ENCODE measurements around the gene GCC2.

Gene GCC2

DNA sequence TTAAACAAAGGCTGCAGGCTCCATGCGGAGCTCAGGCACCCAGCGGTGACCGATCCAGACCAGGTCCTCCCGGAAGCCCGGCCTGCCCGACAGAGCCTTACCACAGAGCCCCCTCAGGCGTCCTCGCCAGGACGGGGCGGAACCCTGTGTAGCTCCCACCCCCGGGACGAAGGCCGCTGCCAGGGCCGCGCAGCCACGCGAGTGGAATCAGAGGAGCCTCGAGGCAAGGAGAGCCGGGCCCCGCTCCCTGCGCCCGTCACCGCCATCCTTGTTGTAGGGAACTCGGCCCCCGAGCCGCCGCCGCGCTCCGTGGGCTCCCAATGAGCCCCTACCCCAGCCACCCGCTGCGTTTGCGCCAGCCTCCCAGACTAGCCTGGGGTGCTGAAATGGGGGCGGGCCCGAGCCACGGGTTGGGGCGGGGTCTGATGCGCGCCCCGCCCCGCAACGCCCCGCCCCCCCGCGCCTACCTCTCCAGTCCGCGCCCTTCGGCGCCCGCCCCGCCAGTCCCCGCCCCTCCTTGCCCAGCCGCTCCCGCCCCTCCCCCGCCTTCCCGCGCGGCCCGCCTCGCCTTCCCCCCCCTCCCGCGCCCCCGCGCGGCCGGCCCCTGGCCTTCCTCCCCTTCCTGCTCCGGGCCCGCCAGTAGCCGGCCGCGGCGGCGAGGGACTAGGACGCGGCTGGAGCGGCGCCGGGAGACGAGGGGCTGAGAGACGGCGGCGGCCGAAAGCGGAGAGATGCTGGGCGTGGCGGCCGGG lies 85.0 kb downstream of the GCC2 start, which contains the start of gene LIMS1:
TSS of gene LIMS1 (plus strand) at position 639 of the 752 bp plus-strand sequence. CDS start at position 732, 93 bp downstream.
- peak within 1 kb of the TSS; percentile 90 for H3K27ac ChIP-seq (ENCODE audit: low read depth, low read length)
- no peaks in the 10 kb centered on the region for H3K27me3 ChIP-seq (ENCODE audit: control insufficient read depth in 1 of 2, insufficient read depth in 2 of 2, low read length in 2 of 2)
- no peaks in the 10 kb centered on the region for H3K9me3 ChIP-seq (ENCODE audit: low read length)
- H3K9ac ChIP-seq (ENCODE audit: low read length), result peak within 1 kb of the TSS; percentile 67
- peaks cover 23% of the 10 kb centered on the region for H3K4me1 ChIP-seq (ENCODE audit: insufficient read depth, low read length)
- no peaks in the 10 kb centered on the region for H3K36me3 ChIP-seq (ENCODE audit: insufficient read depth, low read length)
- peak within 1 kb of the TSS; percentile 89 to 92 for H3K4me3 ChIP-seq (ENCODE audit: low read depth in 1 of 2, low read length in 2 of 2)

DNA sequence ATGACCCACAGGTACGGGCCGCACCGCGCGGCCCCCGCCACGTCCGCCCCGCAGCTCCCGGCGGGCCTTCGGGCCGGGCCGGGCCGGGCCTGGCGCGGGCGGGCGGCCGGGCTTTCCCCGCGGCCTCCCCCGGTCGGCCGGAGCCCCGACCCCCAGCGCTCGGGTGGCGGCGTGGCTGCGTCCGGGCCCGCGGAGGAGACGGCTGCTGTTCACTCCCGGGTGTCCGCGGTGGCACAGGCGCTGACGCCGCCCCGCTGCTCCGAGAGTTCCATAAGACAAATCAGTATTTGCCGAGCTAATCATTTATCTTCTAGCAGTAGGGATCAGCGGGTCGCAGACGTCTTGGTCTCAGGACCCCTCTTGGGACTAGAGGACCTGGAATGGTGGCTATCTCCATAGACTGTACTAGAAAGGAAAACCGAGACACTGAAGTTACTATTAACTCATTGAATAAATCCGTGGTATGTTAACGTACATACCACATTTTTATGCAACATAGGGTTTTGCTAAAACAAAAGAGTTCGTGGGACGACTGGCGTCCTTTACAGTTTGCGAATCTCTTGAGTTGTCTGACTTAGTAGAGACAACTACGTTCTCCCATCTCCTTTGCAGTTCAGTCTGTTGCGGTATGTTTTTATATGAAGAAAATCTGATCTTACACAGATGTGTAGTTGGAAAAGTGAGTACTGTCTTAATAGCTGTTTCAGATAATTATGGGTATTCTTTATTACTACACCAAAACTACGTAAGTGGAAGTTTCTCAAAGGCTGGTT lies 85.8 kb downstream of the GCC2 start:
- H3K4me3 ChIP-seq (ENCODE audit: low read depth in 1 of 2, low read length in 2 of 2), result peak overlapping the region; percentile 70 to 89
- no peaks in the 10 kb centered on the region for H3K9me3 ChIP-seq (ENCODE audit: low read length)
- peaks cover 27% of the 10 kb centered on the region for H3K4me1 ChIP-seq (ENCODE audit: insufficient read depth, low read length)
- H3K9ac ChIP-seq (ENCODE audit: low read length), result peak overlapping the region; percentile 67
- H3K27me3 ChIP-seq (ENCODE audit: control insufficient read depth in 1 of 2, insufficient read depth in 2 of 2, low read length in 2 of 2), result no peaks in the 10 kb centered on the region
- no peaks in the 10 kb centered on the region for H3K36me3 ChIP-seq (ENCODE audit: insufficient read depth, low read length)
- peak overlapping the region; percentile 79 for H3K27ac ChIP-seq (ENCODE audit: low read depth, low read length)

DNA sequence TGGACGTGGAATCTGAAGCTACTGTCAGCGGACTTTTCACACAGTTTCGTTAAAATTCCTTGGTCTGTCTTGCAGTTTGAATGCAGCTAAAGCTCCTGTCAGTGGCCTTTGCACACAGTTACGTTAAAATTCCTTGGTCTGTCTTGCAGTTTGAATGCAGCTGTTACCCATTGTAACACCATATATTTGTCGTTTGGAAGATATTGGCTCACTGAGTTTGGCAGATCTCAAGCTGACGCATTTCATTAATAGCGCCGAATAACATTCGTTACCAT lies 86.3 kb downstream of the GCC2 start:
- peak overlapping the region; percentile 67 for H3K9ac ChIP-seq (ENCODE audit: low read length)
- H3K27ac ChIP-seq (ENCODE audit: low read depth, low read length), result peak overlapping the region; percentile 79

DNA sequence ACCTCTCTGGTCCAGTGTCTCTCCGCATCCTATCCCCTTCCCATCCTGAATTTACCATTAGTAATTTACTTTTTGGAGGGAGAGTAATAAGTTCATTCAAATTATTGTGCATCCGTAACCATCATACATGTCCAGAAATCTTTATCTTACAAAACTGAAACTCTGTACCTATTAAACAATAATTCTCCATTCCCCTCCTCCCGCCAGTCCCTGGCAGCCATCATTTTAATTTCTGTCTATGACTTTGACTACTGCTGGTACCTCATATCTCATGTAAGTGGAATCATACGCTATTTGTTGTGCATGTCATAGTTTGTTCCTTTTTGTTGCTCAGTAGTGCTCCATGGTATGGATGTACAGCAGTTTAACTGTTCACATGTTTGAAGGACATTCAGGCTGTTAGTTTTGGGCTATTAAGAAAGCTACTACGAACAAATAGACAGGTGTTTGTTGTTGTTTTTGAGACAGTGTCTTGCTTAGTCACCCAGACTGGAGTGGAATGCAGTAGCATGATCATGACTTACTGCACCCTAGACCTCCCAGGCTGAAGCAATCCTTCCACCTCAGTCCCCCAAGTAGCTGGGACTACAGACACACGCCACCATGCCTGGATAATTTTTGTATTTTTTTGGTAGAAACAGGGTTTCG lies 87.3 kb downstream of the GCC2 start:
- H3K4me3 ChIP-seq (ENCODE audit: low read depth in 1 of 2, low read length in 2 of 2), result no peak overlapping the region
- H3K27ac ChIP-seq (ENCODE audit: low read depth, low read length), result no peak overlapping the region
- no peaks in the 10 kb centered on the region for H3K9me3 ChIP-seq (ENCODE audit: low read length)
- H3K9ac ChIP-seq (ENCODE audit: low read length), result no peak overlapping the region
- H3K27me3 ChIP-seq (ENCODE audit: control insufficient read depth in 1 of 2, insufficient read depth in 2 of 2, low read length in 2 of 2), result no peaks in the 10 kb centered on the region
- no peaks in the 10 kb centered on the region for H3K36me3 ChIP-seq (ENCODE audit: insufficient read depth, low read length)
- H3K4me1 ChIP-seq (ENCODE audit: insufficient read depth, low read length), result peaks cover 39% of the 10 kb centered on the region

More for the DNA sequence above, 86.3 kb downstream of the GCC2 start:
- Histone ChIP-seq H3K4me3 (ENCODE audit: low read depth in 1 of 2, low read length in 2 of 2) (peak overlapping the region; percentile 70 to 89), H3K36me3 (ENCODE audit: insufficient read depth, low read length) (no peaks in the 10 kb centered on the region), H3K9me3 (ENCODE audit: low read length) (no peaks in the 10 kb centered on the region), H3K27me3 (ENCODE audit: control insufficient read depth in 1 of 2, insufficient read depth in 2 of 2, low read length in 2 of 2) (no peaks in the 10 kb centered on the region), H3K4me1 (ENCODE audit: insufficient read depth, low read length) (peaks cover 30% of the 10 kb centered on the region)

DNA sequence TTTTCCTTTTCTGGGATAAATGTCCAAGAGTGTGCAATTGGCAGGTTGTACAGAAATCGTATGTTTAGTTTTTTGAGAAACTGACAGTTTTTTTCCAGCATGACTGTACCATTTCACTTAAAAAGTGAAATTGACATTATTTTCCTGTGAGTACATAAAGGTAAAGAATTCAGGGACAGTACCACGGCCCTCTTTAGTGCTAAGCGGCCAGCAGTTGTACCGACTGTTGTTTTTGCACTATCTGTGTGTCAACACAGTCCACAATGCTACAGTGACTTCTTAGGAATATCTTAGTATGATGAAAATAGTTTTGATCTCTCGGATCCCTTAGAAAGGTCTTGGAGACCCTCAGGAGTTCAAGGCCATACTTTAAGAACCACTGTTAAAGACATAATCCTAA lies 87.9 kb downstream of the GCC2 start:
- peaks cover 46% of the 10 kb centered on the region for H3K4me1 ChIP-seq (ENCODE audit: insufficient read depth, low read length)
- no peak overlapping the region for H3K9ac ChIP-seq (ENCODE audit: low read length)
- no peaks in the 10 kb centered on the region for H3K9me3 ChIP-seq (ENCODE audit: low read length)
- no peaks in the 10 kb centered on the region for H3K36me3 ChIP-seq (ENCODE audit: insufficient read depth, low read length)
- no peak overlapping the region for H3K27ac ChIP-seq (ENCODE audit: low read depth, low read length)
- H3K27me3 ChIP-seq (ENCODE audit: control insufficient read depth in 1 of 2, insufficient read depth in 2 of 2, low read length in 2 of 2), result no peaks in the 10 kb centered on the region
- no peak overlapping the region for H3K4me3 ChIP-seq (ENCODE audit: low read depth in 1 of 2, low read length in 2 of 2)

DNA sequence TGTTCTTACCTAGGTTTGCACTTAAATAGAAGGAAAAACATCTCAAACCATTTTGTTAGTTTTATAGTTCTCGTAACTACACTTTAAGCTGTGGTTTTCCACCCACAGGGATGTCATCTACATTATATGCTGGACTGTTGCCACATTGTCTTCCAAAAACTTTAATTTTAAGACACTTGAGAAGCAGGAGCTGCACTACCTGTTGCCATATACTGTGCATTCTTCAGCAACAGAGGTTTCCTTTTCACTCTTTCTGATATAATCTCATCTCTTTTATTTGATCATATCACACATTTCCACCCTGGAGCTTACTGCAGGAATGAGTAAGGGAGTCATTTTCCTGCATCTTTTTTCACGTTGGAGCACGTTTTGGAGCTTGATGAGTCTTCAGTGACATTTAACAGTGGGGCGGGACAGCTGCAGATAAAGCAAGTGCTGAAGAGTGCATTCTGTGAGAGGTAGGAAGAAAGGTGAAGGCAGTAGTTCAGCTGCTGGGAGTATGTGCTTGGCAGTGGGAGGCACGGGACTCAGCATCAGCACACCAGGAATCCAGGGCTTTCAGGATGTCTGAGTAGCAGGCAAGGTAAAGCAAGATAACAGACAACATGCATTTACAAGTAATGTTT lies 89.1 kb downstream of the GCC2 start:
- no peak overlapping the region for H3K9ac ChIP-seq (ENCODE audit: low read length)
- peaks cover 52% of the 10 kb centered on the region for H3K4me1 ChIP-seq (ENCODE audit: insufficient read depth, low read length)
- H3K27ac ChIP-seq (ENCODE audit: low read depth, low read length), result no peak overlapping the region
- H3K9me3 ChIP-seq (ENCODE audit: low read length), result no peaks in the 10 kb centered on the region
- no peak overlapping the region for H3K4me3 ChIP-seq (ENCODE audit: low read depth in 1 of 2, low read length in 2 of 2)
- H3K27me3 ChIP-seq (ENCODE audit: control insufficient read depth in 1 of 2, insufficient read depth in 2 of 2, low read length in 2 of 2), result no peaks in the 10 kb centered on the region
- no peaks in the 10 kb centered on the region for H3K36me3 ChIP-seq (ENCODE audit: insufficient read depth, low read length)

DNA sequence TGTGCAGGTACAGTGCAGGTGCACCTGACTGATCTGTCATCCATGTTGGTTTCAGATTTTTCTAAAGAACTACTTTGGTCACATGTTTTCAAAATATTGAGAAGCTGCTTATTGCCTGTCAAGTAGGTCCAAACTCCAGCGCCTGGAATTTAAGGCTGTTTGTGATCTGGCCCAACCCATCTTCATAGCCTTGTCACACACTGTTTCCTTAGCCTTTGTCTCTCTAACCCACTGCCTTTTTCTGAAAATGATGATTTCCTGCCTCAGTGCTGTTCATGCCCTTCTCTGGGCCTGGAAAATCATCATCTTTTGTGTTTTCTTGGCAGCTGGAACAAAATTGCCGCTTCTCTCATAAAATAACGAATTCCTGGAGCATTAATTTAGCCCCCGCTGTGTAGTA lies 92.4 kb downstream of the GCC2 start:
- Histone ChIP-seq H3K4me1 (ENCODE audit: insufficient read depth, low read length) (peaks cover 48% of the 10 kb centered on the region), H3K4me3 (ENCODE audit: low read depth in 1 of 2, low read length in 2 of 2) (no peak overlapping the region), H3K27ac (ENCODE audit: low read depth, low read length) (no peak overlapping the region), H3K27me3 (ENCODE audit: control insufficient read depth in 1 of 2, insufficient read depth in 2 of 2, low read length in 2 of 2) (no peaks in the 10 kb centered on the region), H3K36me3 (ENCODE audit: insufficient read depth, low read length) (no peaks in the 10 kb centered on the region), H3K9me3 (ENCODE audit: low read length) (no peaks in the 10 kb centered on the region), H3K9ac (ENCODE audit: low read length) (no peak overlapping the region)

DNA sequence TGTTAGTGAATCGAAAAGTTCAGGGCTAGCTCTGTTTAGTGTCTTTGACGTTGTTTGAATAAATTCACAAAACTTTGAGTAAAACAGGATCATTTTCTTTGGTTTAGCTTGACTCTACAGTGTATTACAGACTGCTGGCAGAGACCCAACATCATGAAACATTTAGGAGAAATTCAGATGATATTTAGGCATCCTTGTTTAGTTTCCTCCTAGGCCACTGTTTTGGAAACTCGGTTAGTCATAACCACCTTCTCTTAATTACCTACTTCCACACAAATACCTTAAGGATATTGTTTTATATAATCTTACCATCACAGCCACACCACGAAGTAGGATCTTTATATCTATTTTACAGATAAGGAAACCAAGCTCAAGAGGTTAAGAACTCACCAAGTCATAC lies 93.1 kb downstream of the GCC2 start:
- H3K4me1 ChIP-seq (ENCODE audit: insufficient read depth, low read length), result peaks cover 43% of the 10 kb centered on the region
- no peaks in the 10 kb centered on the region for H3K9me3 ChIP-seq (ENCODE audit: low read length)
- H3K4me3 ChIP-seq (ENCODE audit: low read depth in 1 of 2, low read length in 2 of 2), result no peak overlapping the region
- H3K27ac ChIP-seq (ENCODE audit: low read depth, low read length), result no peak overlapping the region
- H3K9ac ChIP-seq (ENCODE audit: low read length), result no peak overlapping the region
- H3K36me3 ChIP-seq (ENCODE audit: insufficient read depth, low read length), result no peaks in the 10 kb centered on the region
- H3K27me3 ChIP-seq (ENCODE audit: control insufficient read depth in 1 of 2, insufficient read depth in 2 of 2, low read length in 2 of 2), result no peaks in the 10 kb centered on the region

DNA sequence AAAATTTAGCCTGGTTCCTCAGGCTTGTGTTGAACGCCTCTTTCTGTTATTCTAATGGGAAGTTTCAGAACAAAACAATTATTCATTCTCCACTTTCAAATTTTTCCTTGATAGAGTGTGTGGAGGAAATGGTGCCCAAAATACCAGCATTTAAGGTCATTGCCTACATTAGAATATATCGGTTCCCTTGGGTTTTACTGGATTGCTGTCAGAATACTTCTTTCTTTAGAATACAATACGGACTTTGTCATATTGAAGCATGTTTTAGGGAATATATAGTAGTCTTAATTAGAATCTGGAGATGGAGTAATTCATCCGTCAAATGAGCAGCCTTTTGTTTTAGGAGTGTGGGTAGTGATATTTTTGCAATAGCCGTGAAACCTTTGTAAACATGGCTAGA lies 98.6 kb downstream of the GCC2 start:
- H3K9ac ChIP-seq (ENCODE audit: low read length), result no peak overlapping the region
- H3K9me3 ChIP-seq (ENCODE audit: low read length), result no peaks in the 10 kb centered on the region
- H3K27me3 ChIP-seq (ENCODE audit: control insufficient read depth in 1 of 2, insufficient read depth in 2 of 2, low read length in 2 of 2), result no peaks in the 10 kb centered on the region
- no peak overlapping the region for H3K4me3 ChIP-seq (ENCODE audit: low read depth in 1 of 2, low read length in 2 of 2)
- H3K36me3 ChIP-seq (ENCODE audit: insufficient read depth, low read length), result no peaks in the 10 kb centered on the region
- no peak overlapping the region for H3K27ac ChIP-seq (ENCODE audit: low read depth, low read length)
- peaks cover 20% of the 10 kb centered on the region for H3K4me1 ChIP-seq (ENCODE audit: insufficient read depth, low read length)

DNA sequence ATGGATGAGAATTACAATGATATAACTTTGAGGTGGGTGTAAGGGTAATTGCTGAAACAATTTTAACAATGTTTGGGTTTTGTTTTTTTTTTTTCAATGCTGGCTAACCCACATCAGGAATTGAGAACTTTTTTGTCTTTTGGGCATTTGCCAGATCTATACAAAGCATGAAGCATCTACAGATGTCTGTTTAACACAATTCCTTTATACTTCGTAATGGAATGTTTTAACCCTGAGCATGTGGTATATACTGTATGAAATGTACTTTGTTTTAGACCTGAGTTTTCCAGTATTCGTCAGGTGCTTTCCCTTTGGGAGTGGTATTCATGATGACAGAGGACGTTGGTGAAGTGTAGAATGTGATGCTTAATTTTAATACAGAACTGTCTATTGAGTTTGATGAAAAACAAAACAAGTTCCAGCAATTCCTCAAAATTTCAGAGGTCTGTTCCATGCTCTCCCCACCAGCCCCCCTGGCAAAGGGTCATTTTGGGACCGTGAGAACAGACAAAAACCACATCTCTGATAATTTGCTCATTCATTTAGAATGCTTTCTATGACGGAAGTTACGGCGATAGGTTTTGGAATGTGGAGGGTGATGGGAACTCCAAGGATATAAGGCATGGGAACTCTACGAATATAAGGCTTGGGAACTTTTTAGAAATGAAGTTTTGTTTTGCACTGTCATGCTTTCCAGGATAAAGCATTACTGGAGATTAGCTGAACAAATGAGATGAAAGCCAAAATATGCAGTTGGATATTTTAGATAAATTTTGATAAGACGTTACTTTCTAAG lies 99.4 kb downstream of the GCC2 start:
- Histone ChIP-seq H3K4me3 (ENCODE audit: low read depth in 1 of 2, low read length in 2 of 2) (no peak overlapping the region), H3K4me1 (ENCODE audit: insufficient read depth, low read length) (peaks cover 28% of the 10 kb centered on the region), H3K36me3 (ENCODE audit: insufficient read depth, low read length) (no peaks in the 10 kb centered on the region), H3K9me3 (ENCODE audit: low read length) (no peaks in the 10 kb centered on the region), H3K27ac (ENCODE audit: low read depth, low read length) (no peak overlapping the region), H3K9ac (ENCODE audit: low read length) (no peak overlapping the region), H3K27me3 (ENCODE audit: control insufficient read depth in 1 of 2, insufficient read depth in 2 of 2, low read length in 2 of 2) (no peaks in the 10 kb centered on the region)

DNA sequence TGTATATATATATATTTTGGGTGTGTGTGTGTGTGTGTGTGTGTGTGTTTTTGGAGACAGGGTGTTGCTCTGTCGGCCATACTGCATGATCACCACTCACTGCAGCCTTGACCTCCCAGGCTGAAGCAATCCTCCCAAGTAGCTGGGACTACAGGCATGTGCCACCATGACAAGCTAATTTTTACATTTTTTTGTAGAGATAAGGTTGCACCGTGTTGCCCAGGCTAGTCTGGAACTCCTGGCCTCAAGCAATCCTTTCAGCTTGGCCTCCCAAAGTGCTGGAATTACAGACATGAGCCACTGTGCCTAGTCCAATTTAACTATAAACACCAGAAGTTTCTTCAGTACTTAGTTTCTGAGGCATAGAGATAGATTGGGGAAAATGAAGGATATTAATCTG lies 103.6 kb downstream of the GCC2 start:
- H3K9ac ChIP-seq (ENCODE audit: low read length), result no peak overlapping the region
- H3K36me3 ChIP-seq (ENCODE audit: insufficient read depth, low read length), result no peaks in the 10 kb centered on the region
- no peaks in the 10 kb centered on the region for H3K27me3 ChIP-seq (ENCODE audit: control insufficient read depth in 1 of 2, insufficient read depth in 2 of 2, low read length in 2 of 2)
- H3K9me3 ChIP-seq (ENCODE audit: low read length), result no peaks in the 10 kb centered on the region
- peaks cover 55% of the 10 kb centered on the region for H3K4me1 ChIP-seq (ENCODE audit: insufficient read depth, low read length)
- no peak overlapping the region for H3K4me3 ChIP-seq (ENCODE audit: low read depth in 1 of 2, low read length in 2 of 2)
- H3K27ac ChIP-seq (ENCODE audit: low read depth, low read length), result peak overlapping the region; percentile 87
